ENCODE results near the gene MYO5B.
"Not testable (repeated sequence)": the region's sequence is repeated elsewhere in the genome, so short reads cannot be mapped to it uniquely, and the experiment has no call there.

The MYO5B gene

GRCh38 chr18:50096766-50097435 is 98.0 kb downstream of the MYO5B start:
- Histone ChIP-seq H3K9me3 (ENCODE audit: control insufficient read depth in 5 of 5, low read length in 5 of 5) (no peaks in the 10 kb centered on the region), H3K36me3 (ENCODE audit: control insufficient read depth in 5 of 5, insufficient read depth in 5 of 5, low read length in 5 of 5) (no peaks in the 10 kb centered on the region), H3K4me1 (ENCODE audit: control insufficient read depth in 5 of 5, insufficient read depth in 5 of 5, low read length in 5 of 5) (no peaks in the 10 kb centered on the region), H3K27me3 (ENCODE audit: control insufficient read depth in 5 of 5, insufficient read depth in 4 of 5, low read length in 5 of 5) (peaks cover 0 to 3% (median 0%) of the 10 kb centered on the region in 5 donors), H3K9ac (ENCODE audit: low read length in 5 of 5) (no peak overlapping the region), H3K27ac (ENCODE audit: low read depth, low read length) (no peak overlapping the region), H3K4me3 (ENCODE audit: low read depth in 1 of 5, low read length in 5 of 5) (no peak overlapping the region)

DNA sequence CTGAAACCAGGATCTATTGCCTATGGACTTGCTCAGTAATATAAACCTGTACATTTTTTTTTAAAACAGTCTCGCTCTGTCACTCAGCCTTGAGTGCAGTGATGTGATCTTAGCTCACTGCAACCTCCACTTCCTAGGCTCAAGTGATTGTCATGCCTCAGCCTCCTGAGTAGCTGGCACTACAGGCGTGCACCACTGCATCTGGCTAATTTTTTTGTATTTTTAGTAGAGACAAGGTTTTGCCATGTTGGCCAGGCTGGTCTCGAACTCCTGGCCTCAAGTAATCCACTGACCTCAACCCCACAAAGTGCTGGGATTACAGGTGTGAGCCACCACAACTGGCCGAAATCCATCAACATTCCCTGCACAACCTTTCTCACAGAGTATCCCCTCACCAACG is 100.2 kb downstream of the MYO5B start:
- H3K9me3 ChIP-seq (ENCODE audit: control insufficient read depth in 5 of 5, low read length in 5 of 5); H3K27ac ChIP-seq (ENCODE audit: low read depth, low read length); H3K9ac ChIP-seq (ENCODE audit: low read length in 5 of 5); H3K36me3 ChIP-seq (ENCODE audit: control insufficient read depth in 5 of 5, insufficient read depth in 5 of 5, low read length in 5 of 5); H3K4me3 ChIP-seq (ENCODE audit: low read depth in 1 of 5, low read length in 5 of 5); H3K27me3 ChIP-seq (ENCODE audit: control insufficient read depth in 5 of 5, insufficient read depth in 4 of 5, low read length in 5 of 5); H3K4me1 ChIP-seq (ENCODE audit: control insufficient read depth in 5 of 5, insufficient read depth in 5 of 5, low read length in 5 of 5): not testable (repeated sequence)

GRCh38 chr18:50094221-50094773 is 100.7 kb downstream of the MYO5B start:
- H3K9me3 ChIP-seq (ENCODE audit: control insufficient read depth in 5 of 5, low read length in 5 of 5) = no peaks in the 10 kb centered on the region

GRCh38 chr18:50093366-50094064 is 101.4 kb downstream of the MYO5B start:
- Histone ChIP-seq H3K36me3 (ENCODE audit: control insufficient read depth in 5 of 5, insufficient read depth in 5 of 5, low read length in 5 of 5) (no peaks in the 10 kb centered on the region), H3K9me3 (ENCODE audit: control insufficient read depth in 5 of 5, low read length in 5 of 5) (no peaks in the 10 kb centered on the region), H3K27ac (ENCODE audit: low read depth, low read length) (no peak overlapping the region), H3K27me3 (ENCODE audit: control insufficient read depth in 5 of 5, insufficient read depth in 4 of 5, low read length in 5 of 5) (no peaks in the 10 kb centered on the region), H3K4me1 (ENCODE audit: control insufficient read depth in 5 of 5, insufficient read depth in 5 of 5, low read length in 5 of 5) (no peaks in the 10 kb centered on the region), H3K4me3 (ENCODE audit: low read depth in 1 of 5, low read length in 5 of 5) (no peak overlapping the region), H3K9ac (ENCODE audit: low read length in 5 of 5) (no peak overlapping the region)

More at GRCh38 chr18:50094221-50094773, 100.7 kb downstream of the MYO5B start:
- H3K9ac ChIP-seq (ENCODE audit: low read length in 5 of 5) = no peak overlapping the region
- no peaks in the 10 kb centered on the region for H3K36me3 ChIP-seq (ENCODE audit: control insufficient read depth in 5 of 5, insufficient read depth in 5 of 5, low read length in 5 of 5)
- no peak overlapping the region for H3K27ac ChIP-seq (ENCODE audit: low read depth, low read length)
- no peaks in the 10 kb centered on the region for H3K27me3 ChIP-seq (ENCODE audit: control insufficient read depth in 5 of 5, insufficient read depth in 4 of 5, low read length in 5 of 5)
- no peak overlapping the region for H3K4me3 ChIP-seq (ENCODE audit: low read depth in 1 of 5, low read length in 5 of 5)
- no peaks in the 10 kb centered on the region for H3K4me1 ChIP-seq (ENCODE audit: control insufficient read depth in 5 of 5, insufficient read depth in 5 of 5, low read length in 5 of 5)

GRCh38 chr18:50092245-50092805 is 102.6 kb downstream of the MYO5B start:
- Histone ChIP-seq H3K27me3 (ENCODE audit: control insufficient read depth in 5 of 5, insufficient read depth in 4 of 5, low read length in 5 of 5) (no peaks in the 10 kb centered on the region), H3K9me3 (ENCODE audit: control insufficient read depth in 5 of 5, low read length in 5 of 5) (no peaks in the 10 kb centered on the region), H3K36me3 (ENCODE audit: control insufficient read depth in 5 of 5, insufficient read depth in 5 of 5, low read length in 5 of 5) (no peaks in the 10 kb centered on the region), H3K4me1 (ENCODE audit: control insufficient read depth in 5 of 5, insufficient read depth in 5 of 5, low read length in 5 of 5) (no peaks in the 10 kb centered on the region), H3K27ac (ENCODE audit: low read depth, low read length) (no peak overlapping the region), H3K4me3 (ENCODE audit: low read depth in 1 of 5, low read length in 5 of 5) (no peak overlapping the region), H3K9ac (ENCODE audit: low read length in 5 of 5) (no peak overlapping the region)

- Histone ChIP-seq H3K36me3 (ENCODE audit: control insufficient read depth in 5 of 5, insufficient read depth in 5 of 5, low read length in 5 of 5) (no peaks in the 10 kb centered on the region), H3K27ac (ENCODE audit: low read depth, low read length) (no peak overlapping the region), H3K4me3 (ENCODE audit: low read depth in 1 of 5, low read length in 5 of 5) (no peak overlapping the region), H3K9me3 (ENCODE audit: control insufficient read depth in 5 of 5, low read length in 5 of 5) (no peaks in the 10 kb centered on the region), H3K9ac (ENCODE audit: low read length in 5 of 5) (no peak overlapping the region), H3K27me3 (ENCODE audit: control insufficient read depth in 5 of 5, insufficient read depth in 4 of 5, low read length in 5 of 5) (no peaks in the 10 kb centered on the region), H3K4me1 (ENCODE audit: control insufficient read depth in 5 of 5, insufficient read depth in 5 of 5, low read length in 5 of 5) (no peaks in the 10 kb centered on the region)
Observed at GRCh38 chr18:50091509-50092244, 103.3 kb downstream of the MYO5B start.

GRCh38 chr18:50090370-50091312 is 104.3 kb downstream of the MYO5B start:
- Histone ChIP-seq H3K4me1 (ENCODE audit: control insufficient read depth in 5 of 5, insufficient read depth in 5 of 5, low read length in 5 of 5) (no peaks in the 10 kb centered on the region), H3K27me3 (ENCODE audit: control insufficient read depth in 5 of 5, insufficient read depth in 4 of 5, low read length in 5 of 5) (no peaks in the 10 kb centered on the region), H3K9me3 (ENCODE audit: control insufficient read depth in 5 of 5, low read length in 5 of 5) (no peaks in the 10 kb centered on the region), H3K4me3 (ENCODE audit: low read depth in 1 of 5, low read length in 5 of 5) (no peak overlapping the region), H3K27ac (ENCODE audit: low read depth, low read length) (no peak overlapping the region), H3K36me3 (ENCODE audit: control insufficient read depth in 5 of 5, insufficient read depth in 5 of 5, low read length in 5 of 5) (no peaks in the 10 kb centered on the region), H3K9ac (ENCODE audit: low read length in 5 of 5) (no peak overlapping the region)

DNA sequence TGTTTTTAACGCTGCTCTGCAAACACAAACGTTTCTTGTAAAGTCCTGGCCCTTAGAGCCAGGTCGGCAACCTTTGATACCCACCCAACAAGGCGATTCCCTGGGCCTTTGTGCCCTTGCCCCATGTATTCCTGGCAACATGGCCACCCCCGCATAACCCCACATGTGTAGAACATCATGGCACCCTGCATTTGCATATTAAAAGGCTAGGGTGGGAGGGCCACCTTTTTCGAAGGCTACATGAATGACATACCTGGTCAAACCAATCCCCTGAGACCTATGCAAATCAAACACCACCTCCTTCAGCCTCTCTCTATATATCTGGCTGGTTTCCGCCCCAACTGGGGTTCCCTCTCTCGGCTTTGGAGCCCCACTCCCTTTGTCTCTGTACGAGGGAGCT is 105.2 kb downstream of the MYO5B start:
- H3K27ac ChIP-seq (ENCODE audit: low read depth, low read length) = no peak overlapping the region
- H3K36me3 ChIP-seq (ENCODE audit: control insufficient read depth in 5 of 5, insufficient read depth in 5 of 5, low read length in 5 of 5) = no peaks in the 10 kb centered on the region
- no peaks in the 10 kb centered on the region for H3K4me1 ChIP-seq (ENCODE audit: control insufficient read depth in 5 of 5, insufficient read depth in 5 of 5, low read length in 5 of 5)
- no peaks in the 10 kb centered on the region for H3K27me3 ChIP-seq (ENCODE audit: control insufficient read depth in 5 of 5, insufficient read depth in 4 of 5, low read length in 5 of 5)
- H3K4me3 ChIP-seq (ENCODE audit: low read depth in 1 of 5, low read length in 5 of 5) = no peak overlapping the region
- no peaks in the 10 kb centered on the region for H3K9me3 ChIP-seq (ENCODE audit: control insufficient read depth in 5 of 5, low read length in 5 of 5)
- H3K9ac ChIP-seq (ENCODE audit: low read length in 5 of 5) = no peak overlapping the region

GRCh38 chr18:50083708-50084107 is 111.2 kb downstream of the MYO5B start:
- Histone ChIP-seq H3K36me3 (ENCODE audit: control insufficient read depth in 5 of 5, insufficient read depth in 5 of 5, low read length in 5 of 5) (no peaks in the 10 kb centered on the region), H3K27ac (ENCODE audit: low read depth, low read length) (no peak overlapping the region), H3K4me3 (ENCODE audit: low read depth in 1 of 5, low read length in 5 of 5) (no peak overlapping the region), H3K4me1 (ENCODE audit: control insufficient read depth in 5 of 5, insufficient read depth in 5 of 5, low read length in 5 of 5) (peaks cover 0 to 7% (median 5%) of the 10 kb centered on the region in 5 donors), H3K9ac (ENCODE audit: low read length in 5 of 5) (no peak overlapping the region), H3K27me3 (ENCODE audit: control insufficient read depth in 5 of 5, insufficient read depth in 4 of 5, low read length in 5 of 5) (no peaks in the 10 kb centered on the region), H3K9me3 (ENCODE audit: control insufficient read depth in 5 of 5, low read length in 5 of 5) (no peaks in the 10 kb centered on the region)
